Measurements from ENCODE around the gene STPG3. TPM values are rescaled to one million over a fixed set of nuclear protein-coding genes. Genes with fewer than 3 reads are reported as not detected.

STPG3 gene
- total and polyA plus RNA-seq, 9 of the 15 experiments (the other 6 are each of a cell fraction or from before 2014, with no cell fraction given), result not detected

DNA sequence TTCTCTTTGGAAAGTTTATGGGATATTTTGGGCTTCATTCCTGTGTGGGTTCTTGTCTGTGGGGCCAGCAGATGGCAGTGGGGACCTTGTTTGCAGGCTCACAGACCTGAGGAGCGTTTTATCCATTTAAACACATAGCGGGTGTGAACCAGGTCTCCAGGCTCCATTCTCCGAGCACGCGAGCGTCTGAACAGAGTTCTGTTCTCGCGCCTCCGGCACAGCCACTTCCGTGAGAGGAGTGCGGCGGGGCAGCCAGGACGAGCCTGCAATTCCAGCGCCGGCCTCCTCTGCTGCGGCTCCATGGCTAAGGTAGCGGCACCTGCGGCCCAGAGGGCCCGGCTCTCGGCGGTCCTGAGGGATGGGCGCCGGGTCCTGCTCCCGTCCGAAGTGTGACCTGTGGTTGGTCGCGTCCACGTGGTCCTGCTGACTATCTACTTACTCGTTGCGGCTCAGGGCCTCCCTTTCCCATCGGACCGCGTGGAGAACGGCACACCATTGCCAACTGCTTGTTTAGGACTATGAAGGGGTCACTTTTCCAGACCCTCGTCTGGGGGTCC, 43.7 kb downstream of the STPG3 start (continued):
- TF ChIP-seq, protein P1, sequence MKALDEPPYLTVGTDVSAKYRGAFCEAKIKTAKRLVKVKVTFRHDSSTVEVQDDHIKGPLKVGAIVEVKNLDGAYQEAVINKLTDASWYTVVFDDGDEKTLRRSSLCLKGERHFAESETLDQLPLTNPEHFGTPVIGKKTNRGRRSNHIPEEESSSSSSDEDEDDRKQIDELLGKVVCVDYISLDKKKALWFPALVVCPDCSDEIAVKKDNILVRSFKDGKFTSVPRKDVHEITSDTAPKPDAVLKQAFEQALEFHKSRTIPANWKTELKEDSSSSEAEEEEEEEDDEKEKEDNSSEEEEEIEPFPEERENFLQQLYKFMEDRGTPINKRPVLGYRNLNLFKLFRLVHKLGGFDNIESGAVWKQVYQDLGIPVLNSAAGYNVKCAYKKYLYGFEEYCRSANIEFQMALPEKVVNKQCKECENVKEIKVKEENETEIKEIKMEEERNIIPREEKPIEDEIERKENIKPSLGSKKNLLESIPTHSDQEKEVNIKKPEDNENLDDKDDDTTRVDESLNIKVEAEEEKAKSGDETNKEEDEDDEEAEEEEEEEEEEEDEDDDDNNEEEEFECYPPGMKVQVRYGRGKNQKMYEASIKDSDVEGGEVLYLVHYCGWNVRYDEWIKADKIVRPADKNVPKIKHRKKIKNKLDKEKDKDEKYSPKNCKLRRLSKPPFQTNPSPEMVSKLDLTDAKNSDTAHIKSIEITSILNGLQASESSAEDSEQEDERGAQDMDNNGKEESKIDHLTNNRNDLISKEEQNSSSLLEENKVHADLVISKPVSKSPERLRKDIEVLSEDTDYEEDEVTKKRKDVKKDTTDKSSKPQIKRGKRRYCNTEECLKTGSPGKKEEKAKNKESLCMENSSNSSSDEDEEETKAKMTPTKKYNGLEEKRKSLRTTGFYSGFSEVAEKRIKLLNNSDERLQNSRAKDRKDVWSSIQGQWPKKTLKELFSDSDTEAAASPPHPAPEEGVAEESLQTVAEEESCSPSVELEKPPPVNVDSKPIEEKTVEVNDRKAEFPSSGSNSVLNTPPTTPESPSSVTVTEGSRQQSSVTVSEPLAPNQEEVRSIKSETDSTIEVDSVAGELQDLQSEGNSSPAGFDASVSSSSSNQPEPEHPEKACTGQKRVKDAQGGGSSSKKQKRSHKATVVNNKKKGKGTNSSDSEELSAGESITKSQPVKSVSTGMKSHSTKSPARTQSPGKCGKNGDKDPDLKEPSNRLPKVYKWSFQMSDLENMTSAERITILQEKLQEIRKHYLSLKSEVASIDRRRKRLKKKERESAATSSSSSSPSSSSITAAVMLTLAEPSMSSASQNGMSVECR (CRISPR knock-in tag; IDR thresholded peaks at IDR 0.05), result no peak
- TF ChIP-seq ZBTB1 (CRISPR knock-in tag; IDR thresholded peaks at IDR 0.05; ENCODE audit: borderline replicate concordance, low read depth) (peak; percentile 15; the same call in 1 of the 2 replicates), HDAC2 (IDR thresholded peaks at IDR 0.05) (peak; percentile 8; the same call in 1 of the 2 replicates), NRF1 (conservative IDR thresholded peaks at IDR 0.05 in 1 of 2, IDR thresholded peaks at IDR 0.05 in 1 of 2) (no peak)
- TF ChIP-seq, protein P2, sequence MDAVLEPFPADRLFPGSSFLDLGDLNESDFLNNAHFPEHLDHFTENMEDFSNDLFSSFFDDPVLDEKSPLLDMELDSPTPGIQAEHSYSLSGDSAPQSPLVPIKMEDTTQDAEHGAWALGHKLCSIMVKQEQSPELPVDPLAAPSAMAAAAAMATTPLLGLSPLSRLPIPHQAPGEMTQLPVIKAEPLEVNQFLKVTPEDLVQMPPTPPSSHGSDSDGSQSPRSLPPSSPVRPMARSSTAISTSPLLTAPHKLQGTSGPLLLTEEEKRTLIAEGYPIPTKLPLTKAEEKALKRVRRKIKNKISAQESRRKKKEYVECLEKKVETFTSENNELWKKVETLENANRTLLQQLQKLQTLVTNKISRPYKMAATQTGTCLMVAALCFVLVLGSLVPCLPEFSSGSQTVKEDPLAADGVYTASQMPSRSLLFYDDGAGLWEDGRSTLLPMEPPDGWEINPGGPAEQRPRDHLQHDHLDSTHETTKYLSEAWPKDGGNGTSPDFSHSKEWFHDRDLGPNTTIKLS (IDR thresholded peaks at IDR 0.05; ENCODE audit: borderline replicate concordance, low read depth), result peak; percentile 1; the same call in 1 of the 2 replicates
- TF ChIP-seq, protein P3, sequence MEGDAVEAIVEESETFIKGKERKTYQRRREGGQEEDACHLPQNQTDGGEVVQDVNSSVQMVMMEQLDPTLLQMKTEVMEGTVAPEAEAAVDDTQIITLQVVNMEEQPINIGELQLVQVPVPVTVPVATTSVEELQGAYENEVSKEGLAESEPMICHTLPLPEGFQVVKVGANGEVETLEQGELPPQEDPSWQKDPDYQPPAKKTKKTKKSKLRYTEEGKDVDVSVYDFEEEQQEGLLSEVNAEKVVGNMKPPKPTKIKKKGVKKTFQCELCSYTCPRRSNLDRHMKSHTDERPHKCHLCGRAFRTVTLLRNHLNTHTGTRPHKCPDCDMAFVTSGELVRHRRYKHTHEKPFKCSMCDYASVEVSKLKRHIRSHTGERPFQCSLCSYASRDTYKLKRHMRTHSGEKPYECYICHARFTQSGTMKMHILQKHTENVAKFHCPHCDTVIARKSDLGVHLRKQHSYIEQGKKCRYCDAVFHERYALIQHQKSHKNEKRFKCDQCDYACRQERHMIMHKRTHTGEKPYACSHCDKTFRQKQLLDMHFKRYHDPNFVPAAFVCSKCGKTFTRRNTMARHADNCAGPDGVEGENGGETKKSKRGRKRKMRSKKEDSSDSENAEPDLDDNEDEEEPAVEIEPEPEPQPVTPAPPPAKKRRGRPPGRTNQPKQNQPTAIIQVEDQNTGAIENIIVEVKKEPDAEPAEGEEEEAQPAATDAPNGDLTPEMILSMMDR (IDR thresholded peaks at IDR 0.05 in 2 of 3, conservative IDR thresholded peaks at IDR 0.05 in 1 of 3; ENCODE audit: insufficient read depth in 2 of 3, low read depth in 1 of 3, low read length in 3 of 3), result peak in 1 of 3 experiments; percentile 42; a peak in 2 of 6 replicates
